ENCODE measurements around the gene MBNL1. TPM values are rescaled to one million over a fixed set of nuclear protein-coding genes. Genes with fewer than 3 reads are reported as not detected.

The MBNL1 gene
- total and polyA plus RNA-seq, 2 of the 13 experiments (the other 11 are each of a cell fraction or from before 2014, with no cell fraction given): 27.1 to 55.4 TPM

- TF ChIP-seq ZNF784 (CRISPR knock-in tag; IDR thresholded peaks at IDR 0.05; ENCODE audit: borderline replicate concordance) (no peak), ZEB1 (IDR thresholded peaks at IDR 0.05; ENCODE audit: insufficient replicate concordance, low read depth) (no peak), DMTF1 (CRISPR knock-in tag; IDR thresholded peaks at IDR 0.05) (no peak), ZNF687 (CRISPR knock-in tag; IDR thresholded peaks at IDR 0.05) (no peak), HNF4A (CRISPR knock-in tag; IDR thresholded peaks at IDR 0.05) (peak; percentile 72), SNRNP70 (IDR thresholded peaks at IDR 0.05; ENCODE audit: low read depth, low read length) (no peak), PITX1 (CRISPR knock-in tag; IDR thresholded peaks at IDR 0.05) (no peak), KDM1A (CRISPR knock-in tag; IDR thresholded peaks at IDR 0.05) (no peak), ZSCAN30 (CRISPR knock-in tag; IDR thresholded peaks at IDR 0.05) (no peak), HES4 (CRISPR knock-in tag; IDR thresholded peaks at IDR 0.05; ENCODE audit: borderline replicate concordance) (no peak), HOXD1 (CRISPR knock-in tag; IDR thresholded peaks at IDR 0.05) (no peak), ATF4 (CRISPR knock-in tag; IDR thresholded peaks at IDR 0.05) (peak in 1 of 2 experiments; percentile 79; a peak in 2 of 4 replicates), ZFP1 (CRISPR knock-in tag; IDR thresholded peaks at IDR 0.05) (0 out of 2 replicates have a peak, but pooled peaks have one; percentile 35), ZNF556 (CRISPR knock-in tag; IDR thresholded peaks at IDR 0.05; ENCODE audit: borderline replicate concordance) (no peak), TERF1 (CRISPR knock-in tag; IDR thresholded peaks at IDR 0.05) (no peak), ZNF549 (CRISPR knock-in tag; IDR thresholded peaks at IDR 0.05) (no peak), ZNF674 (CRISPR knock-in tag; IDR thresholded peaks at IDR 0.05; ENCODE audit: low read depth) (no peak), ZNF747 (CRISPR knock-in tag; IDR thresholded peaks at IDR 0.05; ENCODE audit: borderline replicate concordance) (no peak), ZFX (CRISPR knock-in tag; IDR thresholded peaks at IDR 0.05; ENCODE audit: low read depth) (no peak)
Measured at GRCh38 chr3:152258448-152259393, 10.0 kb upstream of the MBNL1 start (continued).
